A204.1 (cell line): ENCODE results near the gene SLC22A23.

Experiments
- FAIRE-seq: peaks from 2 replicates; lab custom pipeline; 2012; peaks lifted over from hg19 to GRCh38; lab: Jason Lieb, UNC

The SLC22A23 gene

GRCh38 chr6:3331971-3332370 is 124.9 kb downstream of the SLC22A23 start:
- no peak for FAIRE-seq

- no peak for FAIRE-seq
These were observed 125.4 kb downstream of the SLC22A23 start for GRCh38 chr6:3331494-3331893.

GRCh38 chr6:3330199-3330598 is 126.7 kb downstream of the SLC22A23 start:
- FAIRE-seq, result no peak

GRCh38 chr6:3329393-3330051 is 127.3 kb downstream of the SLC22A23 start:
- no peak for FAIRE-seq

- no peak for FAIRE-seq
These were observed 128.1 kb downstream of the SLC22A23 start for GRCh38 chr6:3328796-3329195.

GRCh38 chr6:3328145-3328544 is 128.7 kb downstream of the SLC22A23 start:
- FAIRE-seq, result no peak

GRCh38 chr6:3327403-3327802 is 129.4 kb downstream of the SLC22A23 start:
- FAIRE-seq, result no peak

- FAIRE-seq, result no peak
These were observed 129.9 kb downstream of the SLC22A23 start for GRCh38 chr6:3326981-3327380.

GRCh38 chr6:3326184-3326971 is 130.5 kb downstream of the SLC22A23 start:
- FAIRE-seq, result no peak

GRCh38 chr6:3325210-3325609 is 131.6 kb downstream of the SLC22A23 start:
- FAIRE-seq, result no peak

GRCh38 chr6:3324262-3324942 is 132.4 kb downstream of the SLC22A23 start:
- FAIRE-seq, result no peak

GRCh38 chr6:3323696-3324261 is 133.1 kb downstream of the SLC22A23 start:
- FAIRE-seq, result no peak

GRCh38 chr6:3323148-3323547 is 133.7 kb downstream of the SLC22A23 start:
- no peak for FAIRE-seq

- FAIRE-seq, result no peak
These were observed 134.4 kb downstream of the SLC22A23 start for GRCh38 chr6:3322366-3322890.

- FAIRE-seq, result no peak
These were observed 135.0 kb downstream of the SLC22A23 start for GRCh38 chr6:3321875-3322274.

- no peak for FAIRE-seq
These were observed 135.8 kb downstream of the SLC22A23 start for GRCh38 chr6:3321042-3321441.

- FAIRE-seq, result no peak
These were observed 136.5 kb downstream of the SLC22A23 start for GRCh38 chr6:3320238-3320811.

- FAIRE-seq, result no peak
These were observed 137.1 kb downstream of the SLC22A23 start for GRCh38 chr6:3319610-3320200.

- no peak for FAIRE-seq
These were observed 137.9 kb downstream of the SLC22A23 start for GRCh38 chr6:3318821-3319540.

- no peak for FAIRE-seq
These were observed 138.6 kb downstream of the SLC22A23 start for GRCh38 chr6:3318226-3318625.

- FAIRE-seq, result no peak
These were observed 139.1 kb downstream of the SLC22A23 start for GRCh38 chr6:3317741-3318211.
